Body of pancreas (tissue), 4 donors: ENCODE measurements around the gene FNDC3B.

Source experiments
- CTCF ChIP-seq, 7 experiments: fragments of 450-650 bp in 4 of 7; fragments of 200-600 bp in 3 of 7; sonication (generic) in 3 of 7; IDR thresholded peaks; one replicate each; pipeline ENCODE4 v1.5.1; 2016 to 2019; ENCODE audit warnings: antibody characterized with exemption in 7 of 7
- POLR2A ChIP-seq, 3 donors: fragments of 450-650 bp; IDR thresholded peaks; one replicate each; pipeline ENCODE4 v1.6.1; 2016; ENCODE audit warnings: antibody characterized with exemption in 3 of 3, mild to moderate bottlenecking in 2 of 3

GRCh38 chr3:172137287-172138192 lies 98.2 kb downstream of the FNDC3B start:
- TF ChIP-seq CTCF (IDR thresholded peaks at IDR 0.05), result no peak
- TF ChIP-seq POLR2A (IDR thresholded peaks at IDR 0.05), result no peak
